Lower lobe of right lung (tissue), 2 donors: ENCODE measurements around the gene POP4. TPM values are rescaled to one million over a fixed set of nuclear protein-coding genes. Genes with fewer than 3 reads are reported as not detected.

ENCODE experiments used
- ATAC-seq, 2 donors: fragments of 200-7000 bp; cut with Tn5 transposase; one replicate each; pipeline ENCODE4 v1.9.1; 2020 to 2022; ENCODE audit warnings: mild to moderate bottlenecking in 2 of 2, moderate library complexity in 2 of 2
- DNase-seq: peaks from one replicate; pipeline ENCODE4 v3.0.0-alpha.2; 2020
- H3K27ac ChIP-seq: fragments of 200-600 bp; one replicate; pipeline ENCODE4 v1.8.0; 2022
- H3K27me3 ChIP-seq: fragments of 200-600 bp; one replicate; pipeline ENCODE4 v1.8.0; 2022; ENCODE audit warnings: low read depth
- H3K36me3 ChIP-seq: fragments of 200-600 bp; one replicate; pipeline ENCODE4 v1.8.0; 2022; ENCODE audit warnings: mild to moderate bottlenecking
- H3K4me1 ChIP-seq: fragments of 200-600 bp; one replicate; pipeline ENCODE4 v1.8.0; 2022
- H3K4me3 ChIP-seq: fragments of 200-600 bp; one replicate; pipeline ENCODE4 v1.8.0; 2022; ENCODE audit warnings: mild to moderate bottlenecking
- H3K9me3 ChIP-seq: fragments of 200-600 bp; one replicate; pipeline ENCODE4 v1.8.0; 2022
- CTCF ChIP-seq: fragments of 200-600 bp; IDR thresholded peaks from one replicate; pipeline ENCODE4 v1.8.0; 2022; ENCODE audit warnings: antibody characterized with exemption, mild to moderate bottlenecking
- intact Hi-C: fragments of 100-400 bp; cut with DNase I; formaldehyde crosslinking; loops from one replicate; pipeline ENCODE4 v1.11.0; 2022
- total RNA-seq: library from RNA; stranded (reverse); fragmentation: NEBNext Ultra II Directional; extraction: Animal tissue kit (Norgen Biotek cat#: 25700); gene quantifications from one replicate; pipeline ENCODE4 v1.2.1, GENCODE V29; 2021
- donor health status: DM: no; HTN: yes; CAD: no; lungs with severe emphysema.

POP4 gene
- total RNA-seq, 1 donor from 2014 or later: 44.4 TPM

GRCh38 chr19:29587518-29587986 lies 18.5 kb upstream of the POP4 start:
- H3K27ac ChIP-seq: no peak overlapping the region
- no peaks in the 10 kb centered on the region for H3K4me1 ChIP-seq
- no peak overlapping the region for H3K4me3 ChIP-seq
- TF ChIP-seq CTCF: no peak
- no peaks in the 10 kb centered on the region for H3K36me3 ChIP-seq
- ATAC-seq (peak; percentile 44 to 72), DNase-seq (no peak)
- intact Hi-C loops: no loop called here
- H3K9me3 ChIP-seq: no peaks in the 10 kb centered on the region
- peaks cover 19% of the 10 kb centered on the region for H3K27me3 ChIP-seq

- H3K36me3 ChIP-seq: no peaks in the 10 kb centered on the region
- no peaks in the 10 kb centered on the region for H3K4me1 ChIP-seq
- ATAC-seq (no peak), DNase-seq (no peak)
- intact Hi-C loops: no loop called here
- no peak for TF ChIP-seq CTCF
- no peaks in the 10 kb centered on the region for H3K9me3 ChIP-seq
- H3K4me3 ChIP-seq: no peak overlapping the region
- no peak overlapping the region for H3K27ac ChIP-seq
- H3K27me3 ChIP-seq: peaks cover 21% of the 10 kb centered on the region
Observed at GRCh38 chr19:29588095-29588494, 18.0 kb upstream of the POP4 start.

GRCh38 chr19:29590278-29590677 lies 15.8 kb upstream of the POP4 start:
- intact Hi-C loops: no loop called here
- DNase-seq: no peak
- peaks cover 32% of the 10 kb centered on the region for H3K27me3 ChIP-seq
- H3K4me1 ChIP-seq: no peaks in the 10 kb centered on the region
- no peak for ATAC-seq
- H3K27ac ChIP-seq: no peak overlapping the region
- H3K9me3 ChIP-seq: no peaks in the 10 kb centered on the region
- H3K4me3 ChIP-seq: no peak overlapping the region
- H3K36me3 ChIP-seq: no peaks in the 10 kb centered on the region
- TF ChIP-seq CTCF: no peak

GRCh38 chr19:29591670-29592069 lies 14.4 kb upstream of the POP4 start:
- H3K27me3 ChIP-seq: peaks cover 42% of the 10 kb centered on the region
- H3K4me3 ChIP-seq: no peak overlapping the region
- ATAC-seq (no peak), DNase-seq (no peak)
- no peak for TF ChIP-seq CTCF
- H3K9me3 ChIP-seq: no peaks in the 10 kb centered on the region
- no peaks in the 10 kb centered on the region for H3K36me3 ChIP-seq
- no peak overlapping the region for H3K27ac ChIP-seq
- H3K4me1 ChIP-seq: no peaks in the 10 kb centered on the region
- intact Hi-C loops: no loop called here

GRCh38 chr19:29593869-29594268 lies 12.2 kb upstream of the POP4 start:
- ATAC-seq (no peak), DNase-seq (no peak)
- Histone ChIP-seq H3K4me3 (no peak overlapping the region), H3K4me1 (no peaks in the 10 kb centered on the region), H3K9me3 (no peaks in the 10 kb centered on the region), H3K27ac (no peak overlapping the region), H3K27me3 (peaks cover 49% of the 10 kb centered on the region), H3K36me3 (no peaks in the 10 kb centered on the region)
- no peak for TF ChIP-seq CTCF
- intact Hi-C loops: no loop called here
